H1 (cell line): ENCODE measurements around the gene TMTC2. TPM values are rescaled to one million over a fixed set of nuclear protein-coding genes. Genes with fewer than 3 reads are reported as not detected.

Experiments
- RFX5 ChIP-seq: IDR thresholded peaks from 2 replicates; pipeline ENCODE4 v1.6.1; 2011; ENCODE audit warnings: low read depth, low read length, improper control_type of control experiment, borderline replicate concordance
- polyA plus RNA-seq, 7 experiments: library from polyadenylated mRNA; depleted of rRNA in 3 of 7; stranded (reverse) in 5 of 7; unstranded in 2 of 7; fragments of >200 nt in 5 of 7; fragments of 200-250 nt in 2 of 7; gene quantifications; 1 replicate in 5 of 7; 2 replicates in 1 of 7; 4 replicates in 1 of 7; pipeline versions ENCODE4 v1.2.1 to v1.2.3, GENCODE V29; 2011 to 2013; ENCODE audit warnings: missing spikeins in 2 of 7, mixed read lengths in 2 of 7
- total RNA-seq: library from RNA; stranded (reverse); fragmentation: NEBNext Ultra II Directional; extraction: Animal tissue kit (Norgen Biotek cat#: 25700); gene quantifications from 2 replicates; pipeline ENCODE4 v1.2.1, GENCODE V29; 2021

The TMTC2 gene
- total and polyA plus RNA-seq, 2 of the 8 experiments (the other 6 are each of a cell fraction or from before 2014, with no cell fraction given): 2.3 to 3.9 TPM

GRCh38 chr12:82740129-82741000 is 53.7 kb downstream of the TMTC2 start (continued):
- TF ChIP-seq RFX5: no peak
- TF ChIP-seq, all 59 proteins: peak for 0
